Esophagus muscularis mucosa (tissue), 3 donors: ENCODE results near the gene CLIC4.

Experiments used
- CTCF ChIP-seq, 3 experiments: fragments of 200-600 bp in 2 of 3; fragments of 450-650 bp in 1 of 3; sonication (generic) in 2 of 3; IDR thresholded peaks; one replicate each; pipeline ENCODE4 v1.5.1; 2017 to 2019; ENCODE audit warnings: antibody characterized with exemption in 3 of 3, mild to moderate bottlenecking in 2 of 3, moderate library complexity in 1 of 3
- POLR2A ChIP-seq: fragments of 450-650 bp; IDR thresholded peaks from one replicate; pipeline ENCODE4 v1.6.1; 2017; ENCODE audit warnings: antibody characterized with exemption, moderate library complexity, mild to moderate bottlenecking, low read depth
- POLR2AphosphoS5 ChIP-seq, 2 donors: sonication (generic); formaldehyde crosslinking; IDR thresholded peaks; one replicate each; pipeline ENCODE4 v1.6.1; 2017; ENCODE audit warnings: antibody characterized with exemption in 2 of 2

GRCh38 chr1:24759492-24759891, 14.2 kb downstream of the CLIC4 start:
- no peak for TF ChIP-seq CTCF (IDR thresholded peaks at IDR 0.05)
- TF ChIP-seq POLR2A = no peak
- TF ChIP-seq POLR2AphosphoS5 (IDR thresholded peaks at IDR 0.05) = no peak
